ENCODE data around the gene STK40. TPM values are rescaled to one million over a fixed set of nuclear protein-coding genes. Genes with fewer than 3 reads are reported as not detected.
A peak's percentile ranks its signal among the peaks of the same experiment; 100 is the strongest.

Gene STK40
- total and polyA plus RNA-seq, 9 of the 15 experiments (the other 6 are each of a cell fraction or from before 2014, with no cell fraction given): 0.69 to 94.3 (median 39.1) TPM

- TF ChIP-seq TCF7 (IDR thresholded peaks at IDR 0.05; ENCODE audit: borderline replicate concordance) (no peak; the same call in 1 of the 2 replicates), MLLT1 (IDR thresholded peaks at IDR 0.05) (no peak; a peak in 1 of 4 replicates), PCBP1 (IDR thresholded peaks at IDR 0.05; ENCODE audit: low read depth, low read length, poor library complexity, severe bottlenecking) (peak; percentile 43), ELF2 (CRISPR knock-in tag; IDR thresholded peaks at IDR 0.05) (peak; percentile 69; the same call in 1 of the 2 replicates), ZNF449 (CRISPR knock-in tag; IDR thresholded peaks at IDR 0.05) (0 out of 2 replicates have a peak, but pooled peaks have one; percentile 22), E2F6 (IDR thresholded peaks at IDR 0.05; ENCODE audit: borderline replicate concordance in 1 of 2, extremely low read depth in 1 of 2, insufficient read depth in 1 of 2, insufficient read length in 1 of 2, low read depth in 1 of 2, low read length in 1 of 2, poor library complexity in 1 of 2, severe bottlenecking in 1 of 2) (peak in 1 of 2 experiments; percentile 68), ZNF197 (CRISPR knock-in tag; IDR thresholded peaks at IDR 0.05; ENCODE audit: low read depth) (peak; percentile 24; the same call in 1 of the 2 replicates), TFAP4 (CRISPR knock-in tag; IDR thresholded peaks at IDR 0.05; ENCODE audit: borderline replicate concordance) (peak; percentile 76; the same call in 1 of the 2 replicates), DEAF1 (CRISPR knock-in tag; IDR thresholded peaks at IDR 0.05) (no peak), ZNF740 (CRISPR knock-in tag; IDR thresholded peaks at IDR 0.05) (peak; percentile 71), ZNF740 (tag; IDR thresholded peaks at IDR 0.05) (no peak), FOXP1 (CRISPR knock-in tag; IDR thresholded peaks at IDR 0.05) (no peak), JUN (IDR thresholded peaks at IDR 0.05; ENCODE audit: borderline replicate concordance, low read depth, low read length) (peak; percentile 75; the same call in 1 of the 2 replicates), JUN (CRISPR knock-in tag; IDR thresholded peaks at IDR 0.05; ENCODE audit: borderline replicate concordance) (peak; percentile 41; the same call in 1 of the 2 replicates), TARDBP (IDR thresholded peaks at IDR 0.05) (peak; percentile 56; the same call in 1 of the 2 replicates), MCM3 (IDR thresholded peaks at IDR 0.05) (no peak), ZKSCAN3 (CRISPR knock-in tag; IDR thresholded peaks at IDR 0.05) (no peak)
Measured at GRCh38 chr1:36397378-36398230, 11.9 kb upstream of the STK40 start, which contains the start of gene LSM10 (continued).
